GM12892 (cell line): Measurements from ENCODE around the gene TNFRSF9.

Experiments
- POLR2A ChIP-seq: IDR thresholded peaks from 2 replicates; pipeline ENCODE4 v1.6.1; 2011; ENCODE audit warnings: low read depth, low read length, control low read depth
- POLR2AphosphoS5 ChIP-seq: IDR thresholded peaks from 2 replicates; pipeline ENCODE4 v1.6.1; 2011; ENCODE audit warnings: low read depth, low read length, control low read depth
- TAF1 ChIP-seq: IDR thresholded peaks from 2 replicates; pipeline ENCODE4 v1.6.1; 2011; ENCODE audit warnings: low read depth, mild to moderate bottlenecking, control low read depth, low read length, borderline replicate concordance

DNA sequence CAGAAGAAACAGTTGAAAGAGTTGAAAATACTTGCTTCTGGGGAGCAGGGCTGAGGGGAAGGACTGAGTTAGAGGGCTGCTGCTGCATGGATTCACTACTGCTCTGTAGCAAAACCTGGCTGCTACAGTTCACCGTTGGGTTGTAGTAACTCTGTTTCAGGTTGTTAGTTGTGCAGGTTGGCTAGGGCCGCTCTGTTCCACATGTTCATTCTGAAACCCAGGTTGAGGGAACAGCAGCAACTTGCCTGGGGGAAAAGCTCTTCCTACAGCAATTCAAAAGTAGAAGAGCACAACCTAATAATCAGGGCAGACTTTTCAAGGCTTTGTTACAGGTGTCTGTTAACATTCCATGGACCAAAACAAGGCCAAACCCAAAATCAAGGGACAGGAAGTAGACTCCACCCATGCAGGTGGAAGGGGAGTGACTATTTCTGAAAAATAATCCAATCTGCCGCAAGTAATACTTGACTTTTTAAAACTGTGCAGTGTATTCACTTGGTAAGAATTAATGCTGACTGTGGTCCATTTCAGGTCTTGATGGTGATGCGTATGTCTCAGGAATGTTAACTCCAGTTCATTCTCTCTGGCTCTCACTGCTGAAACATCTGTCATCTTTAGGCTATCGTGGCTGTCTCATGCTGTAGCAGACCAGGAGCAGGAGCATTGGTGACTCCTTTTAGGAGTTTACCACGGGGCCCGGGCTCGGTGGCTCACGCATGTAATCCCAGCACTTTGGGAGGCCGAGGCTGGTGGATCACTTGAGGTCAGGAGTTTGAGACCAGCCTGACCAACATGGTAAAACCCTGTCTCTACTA is 15.8 kb upstream of the TNFRSF9 start:
- TF ChIP-seq POLR2A (no peak), POLR2AphosphoS5 (no peak), TAF1 (no peak)
